Neural progenitor cell (in vitro differentiated cells): ENCODE measurements around the gene KIAA1217. TPM values are rescaled to one million over a fixed set of nuclear protein-coding genes. Genes with fewer than 3 reads are reported as not detected.

ENCODE experiments used
- DNase-seq: peaks from one replicate; pipeline ENCODE4 v3.0.0-alpha.2; 2016; ENCODE audit warnings: low spot score
- H2AFZ ChIP-seq: fragments of 200-600 bp; sonication (generic); replicated peaks from 2 replicates; pipeline ENCODE4 v1.6.1; 2016; ENCODE audit warnings: antibody characterized with exemption
- H3F3A ChIP-seq: fragments of 200-600 bp; sonication (generic); 2 replicates; pipeline ENCODE4 v1.6.1; 2016; ENCODE audit warnings: antibody characterized with exemption, low read depth
- H3K27ac ChIP-seq: fragments of 200-600 bp; sonication (generic); 2 replicates; pipeline ENCODE4 v1.5.1; 2016; ENCODE audit warnings: mild to moderate bottlenecking
- H3K27me3 ChIP-seq: fragments of 200-600 bp; sonication (generic); 2 replicates; pipeline ENCODE4 v1.6.1; 2016; ENCODE audit warnings: mild to moderate bottlenecking, moderate library complexity
- H3K36me3 ChIP-seq: fragments of 200-600 bp; sonication (generic); 2 replicates; pipeline ENCODE4 v1.5.1; 2016
- H3K4me1 ChIP-seq: fragments of 200-600 bp; sonication (generic); 2 replicates; pipeline ENCODE4 v1.6.1; 2016; ENCODE audit warnings: mixed run types
- H3K4me2 ChIP-seq: fragments of 200-600 bp; sonication (generic); 2 replicates; pipeline ENCODE4 v1.6.1; 2016
- H3K4me3 ChIP-seq: fragments of 200-600 bp; sonication (generic); 2 replicates; pipeline ENCODE4 v1.5.1; 2016
- H3K79me2 ChIP-seq: fragments of 200-600 bp; sonication (generic); 2 replicates; pipeline ENCODE4 v1.6.1; 2016; ENCODE audit warnings: low read depth
- H3K9ac ChIP-seq: fragments of 200-600 bp; sonication (generic); 2 replicates; pipeline ENCODE4 v1.6.1; 2016
- H3K9me3 ChIP-seq: fragments of 200-600 bp; sonication (generic); 2 replicates; pipeline ENCODE4 v1.5.1; 2016; ENCODE audit warnings: low read depth
- H4K20me1 ChIP-seq: fragments of 200-600 bp; sonication (generic); 2 replicates; pipeline ENCODE4 v1.6.1; 2016; ENCODE audit warnings: low read depth
- H3K27ac Mint-ChIP-seq: 3 replicates; pipeline ENCODE4 v1.8.0; 2021; ENCODE audit warnings: mixed read lengths
- H3K27me3 Mint-ChIP-seq: 2 replicates; pipeline ENCODE4 v1.8.0; 2022; ENCODE audit warnings: low read depth, mild to moderate bottlenecking, inconsistent platforms, moderate library complexity, mixed read lengths; ENCODE audit not compliant: insufficient read depth
- H3K36me3 Mint-ChIP-seq: 3 replicates; pipeline ENCODE4 v1.8.0; 2021; ENCODE audit warnings: mixed read lengths
- H3K4me1 Mint-ChIP-seq: 3 replicates; pipeline ENCODE4 v1.8.0; 2021; ENCODE audit warnings: mixed read lengths
- H3K4me3 Mint-ChIP-seq: 3 replicates; pipeline ENCODE4 v1.8.0; 2021; ENCODE audit warnings: mild to moderate bottlenecking, moderate library complexity, mixed read lengths
- H3K9me3 Mint-ChIP-seq: 3 replicates; pipeline ENCODE4 v1.8.0; 2020; ENCODE audit warnings: mixed read lengths
- EZH2 ChIP-seq: fragments of 200-600 bp; sonication (generic); IDR thresholded peaks from 2 replicates; pipeline ENCODE4 v1.6.1; 2017; ENCODE audit warnings: antibody characterized with exemption, mild to moderate bottlenecking, moderate library complexity
- EZH2phosphoT487 ChIP-seq: fragments of 200-600 bp; sonication (generic); IDR thresholded peaks from 2 replicates; pipeline ENCODE4 v1.6.1; 2017; ENCODE audit warnings: antibody characterized with exemption
- total RNA-seq: library from RNA; depleted of rRNA; stranded (reverse); fragments of >200 nt; gene quantifications from 2 replicates; pipeline ENCODE4 v1.2.3, GENCODE V29; 2015; ENCODE audit warnings: low replicate concordance
- TF ChIP-seq, protein P1 (sequence below): fragments of 200-600 bp; sonication (generic); IDR thresholded peaks from 2 replicates; pipeline ENCODE4 v1.5.1; 2017; ENCODE audit warnings: antibody characterized with exemption, mild to moderate bottlenecking

KIAA1217 gene
- total RNA-seq, 1 donor from 2014 or later = 13.1 TPM

- Histone ChIP-seq H3K36me3 (no peaks in the 10 kb centered on the region), H4K20me1 (no peaks in the 10 kb centered on the region), H3K9me3 (no peaks in the 10 kb centered on the region), H3K4me3 (peak overlapping the region; percentile 56), H3K79me2 (peaks cover 30% of the 10 kb centered on the region), H2AFZ (no peak overlapping the region), H3K27ac (no peak overlapping the region), H3K9ac (no peak overlapping the region), H3K4me2 (peak overlapping the region; percentile 86), H3K4me1 (peaks cover 62% of the 10 kb centered on the region), H3F3A (peaks cover 48% of the 10 kb centered on the region), H3K27me3 (no peaks in the 10 kb centered on the region)
- H3K36me3 Mint-ChIP-seq = peaks cover 3% of the 10 kb centered on the region
- peak overlapping the region; percentile 71 for H3K4me3 Mint-ChIP-seq
- TF ChIP-seq, protein P1, sequence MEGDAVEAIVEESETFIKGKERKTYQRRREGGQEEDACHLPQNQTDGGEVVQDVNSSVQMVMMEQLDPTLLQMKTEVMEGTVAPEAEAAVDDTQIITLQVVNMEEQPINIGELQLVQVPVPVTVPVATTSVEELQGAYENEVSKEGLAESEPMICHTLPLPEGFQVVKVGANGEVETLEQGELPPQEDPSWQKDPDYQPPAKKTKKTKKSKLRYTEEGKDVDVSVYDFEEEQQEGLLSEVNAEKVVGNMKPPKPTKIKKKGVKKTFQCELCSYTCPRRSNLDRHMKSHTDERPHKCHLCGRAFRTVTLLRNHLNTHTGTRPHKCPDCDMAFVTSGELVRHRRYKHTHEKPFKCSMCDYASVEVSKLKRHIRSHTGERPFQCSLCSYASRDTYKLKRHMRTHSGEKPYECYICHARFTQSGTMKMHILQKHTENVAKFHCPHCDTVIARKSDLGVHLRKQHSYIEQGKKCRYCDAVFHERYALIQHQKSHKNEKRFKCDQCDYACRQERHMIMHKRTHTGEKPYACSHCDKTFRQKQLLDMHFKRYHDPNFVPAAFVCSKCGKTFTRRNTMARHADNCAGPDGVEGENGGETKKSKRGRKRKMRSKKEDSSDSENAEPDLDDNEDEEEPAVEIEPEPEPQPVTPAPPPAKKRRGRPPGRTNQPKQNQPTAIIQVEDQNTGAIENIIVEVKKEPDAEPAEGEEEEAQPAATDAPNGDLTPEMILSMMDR = no peak
- TF ChIP-seq EZH2 = no peak
- TF ChIP-seq EZH2phosphoT487 = no peak
- peaks cover 69% of the 10 kb centered on the region for H3K4me1 Mint-ChIP-seq
- peaks cover 10% of the 10 kb centered on the region for H3K27me3 Mint-ChIP-seq
- DNase-seq = no peak
- no peak overlapping the region for H3K27ac Mint-ChIP-seq
- H3K9me3 Mint-ChIP-seq = no peaks in the 10 kb centered on the region
These were observed 1.6 kb downstream of the KIAA1217 start for GRCh38 chr10:24210501-24210900.

- Histone ChIP-seq H4K20me1 (no peaks in the 10 kb centered on the region), H3K4me1 (peaks cover 42% of the 10 kb centered on the region), H3K27me3 (no peaks in the 10 kb centered on the region), H3K79me2 (peaks cover 40% of the 10 kb centered on the region), H3K36me3 (no peaks in the 10 kb centered on the region), H3K4me2 (peak overlapping the region; percentile 8), H2AFZ (no peak overlapping the region), H3K9ac (no peak overlapping the region), H3F3A (peaks cover 24% of the 10 kb centered on the region), H3K27ac (no peak overlapping the region), H3K4me3 (no peak overlapping the region), H3K9me3 (no peaks in the 10 kb centered on the region)
- DNase-seq = no peak
- TF ChIP-seq EZH2 = no peak
- TF ChIP-seq, protein P1 = no peak
- no peak for TF ChIP-seq EZH2phosphoT487
- Mint-ChIP-seq H3K27ac (peak overlapping the region; percentile 12), H3K9me3 (no peaks in the 10 kb centered on the region), H3K36me3 (peaks cover 3% of the 10 kb centered on the region), H3K4me3 (no peak overlapping the region), H3K27me3 (peaks cover 10% of the 10 kb centered on the region), H3K4me1 (peaks cover 50% of the 10 kb centered on the region)
These were observed 4.3 kb downstream of the KIAA1217 start for GRCh38 chr10:24213266-24213665.

DNA sequence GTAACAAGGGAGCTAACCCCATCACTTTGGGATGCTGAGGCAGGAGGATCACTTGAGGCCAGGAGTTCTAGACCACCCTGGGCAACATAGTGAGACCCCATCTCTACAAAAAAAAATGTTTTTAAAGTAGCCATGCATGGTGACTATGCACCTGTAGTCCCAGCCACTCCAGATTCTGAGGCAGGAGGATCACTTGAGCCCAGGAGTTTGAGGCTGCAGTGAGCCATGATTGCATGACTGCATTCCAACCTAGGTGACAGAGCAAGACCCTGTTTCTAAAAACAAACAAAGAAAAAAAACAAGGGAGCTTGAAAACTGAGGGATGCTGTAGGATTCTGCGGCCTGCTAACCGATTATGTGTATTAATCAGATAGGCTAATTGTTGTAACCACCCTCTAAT lies 4.9 kb downstream of the KIAA1217 start:
- H3K4me1 ChIP-seq = peaks cover 38% of the 10 kb centered on the region
- no peak overlapping the region for H2AFZ ChIP-seq
- H3K4me3 ChIP-seq = no peak overlapping the region
- no peak overlapping the region for H3K27ac Mint-ChIP-seq
- peaks cover 46% of the 10 kb centered on the region for H3K4me1 Mint-ChIP-seq
- no peak overlapping the region for H3K27ac ChIP-seq
- no peak overlapping the region for H3K4me3 Mint-ChIP-seq
- no peak overlapping the region for H3K4me2 ChIP-seq
- no peaks in the 10 kb centered on the region for H3K9me3 ChIP-seq
- H3K27me3 Mint-ChIP-seq = peaks cover 10% of the 10 kb centered on the region
- H3K36me3 ChIP-seq = no peaks in the 10 kb centered on the region
- H3F3A ChIP-seq = peaks cover 18% of the 10 kb centered on the region
- H3K36me3 Mint-ChIP-seq = peaks cover 6% of the 10 kb centered on the region
- peaks cover 40% of the 10 kb centered on the region for H3K79me2 ChIP-seq
- H3K9ac ChIP-seq = no peak overlapping the region
- H3K9me3 Mint-ChIP-seq = no peaks in the 10 kb centered on the region
- no peak for DNase-seq
- TF ChIP-seq EZH2phosphoT487 (no peak), EZH2 (no peak)
- TF ChIP-seq, protein P1 = no peak
- H4K20me1 ChIP-seq = no peaks in the 10 kb centered on the region
- H3K27me3 ChIP-seq = no peaks in the 10 kb centered on the region
